HepG2 (cell line): Measurements from ENCODE around the gene FMNL2. TPM values are rescaled to one million over a fixed set of nuclear protein-coding genes. Genes with fewer than 3 reads are reported as not detected.

Source experiments
- AFF4 ChIP-seq: sonication (generic); formaldehyde crosslinking; IDR thresholded peaks from 2 replicates; pipeline ENCODE4 v1.4.0; 2020; ENCODE audit warnings: missing genetic modification reagents
- AHDC1 ChIP-seq: sonication (generic); formaldehyde crosslinking; IDR thresholded peaks from 2 replicates; pipeline ENCODE4 v1.5.1; 2020; ENCODE audit warnings: mild to moderate bottlenecking, missing genetic modification reagents, borderline replicate concordance
- IKZF5 ChIP-seq: IDR thresholded peaks from 2 replicates; pipeline ENCODE4 v1.6.1; 2018; ENCODE audit warnings: missing genetic modification reagents, mild to moderate bottlenecking, missing compliant biosample characterization
- IRF1 ChIP-seq: sonication (generic); formaldehyde crosslinking; IDR thresholded peaks from 2 replicates; pipeline ENCODE4 v1.4.0; 2020; ENCODE audit warnings: low read depth, mild to moderate bottlenecking, missing genetic modification reagents
- PHF5A ChIP-seq: IDR thresholded peaks from one replicate; pipeline ENCODE4 v1.6.1; 2018; ENCODE audit warnings: low read depth, missing genetic modification reagents; ENCODE audit not compliant: unreplicated experiment
- RELA ChIP-seq: sonication (generic); formaldehyde crosslinking; IDR thresholded peaks from 2 replicates; pipeline ENCODE4 v1.4.0; 2020; ENCODE audit warnings: missing genetic modification reagents
- SMAD3 ChIP-seq: sonication (generic); formaldehyde crosslinking; IDR thresholded peaks from 2 replicates; pipeline ENCODE4 v1.4.0; 2020; ENCODE audit warnings: missing genetic modification reagents
- SNAPC4 ChIP-seq: sonication (generic); formaldehyde crosslinking; IDR thresholded peaks from 2 replicates; pipeline ENCODE4 v1.4.0; 2020; ENCODE audit warnings: mild to moderate bottlenecking, missing genetic modification reagents
- TBX3 ChIP-seq: fragments of 450-650 bp; IDR thresholded peaks from 2 replicates; pipeline ENCODE4 v1.6.1; 2017; ENCODE audit warnings: antibody characterized with exemption, mild to moderate bottlenecking, inconsistent platforms, borderline replicate concordance
- U2AF2 ChIP-seq: fragments of 200-400 bp; formaldehyde crosslinking; IDR thresholded peaks from 2 replicates; pipeline ENCODE4 v1.6.1; 2017; ENCODE audit warnings: low read depth, mild to moderate bottlenecking, low read length
- polyA plus RNA-seq, 8 experiments: library from polyadenylated mRNA; depleted of rRNA in 3 of 8; stranded (reverse) in 7 of 8; unstranded in 1 of 8; fragments of >200 nt; fragmentation: Illumina TruSeq in 4 of 8; extraction: Trizol in 4 of 8; gene quantifications; 2 replicates each; pipeline versions ENCODE4 v1.2.1 to v1.2.3, GENCODE V29; 2011 to 2016; ENCODE audit warnings: low read depth in 4 of 8, missing spikeins in 1 of 8, mixed read lengths in 1 of 8; ENCODE audit not compliant: insufficient read depth in 1 of 8
- total RNA-seq, 5 experiments: library from RNA; depleted of rRNA; stranded (reverse); fragments of >200 nt; fragmentation: Illumina TruSeq; extraction: Trizol; gene quantifications; 2 replicates each; pipeline ENCODE4 v1.2.3, GENCODE V29; 2016; ENCODE audit warnings: low read depth in 1 of 5

Gene FMNL2
- total and polyA plus RNA-seq, 2 of the 13 experiments (the other 11 are each of a cell fraction or from before 2014, with no cell fraction given) = 66.5 to 67.7 TPM

- peak; percentile 63; the same call in 1 of the 2 replicates for TF ChIP-seq SNAPC4
- TF ChIP-seq SMAD3 (CRISPR knock-in tag) = peak; percentile 97; the same call in 1 of the 2 replicates
- no peak for TF ChIP-seq U2AF2
- peak; percentile 98 for TF ChIP-seq IKZF5
- TF ChIP-seq AFF4 = peak; percentile 77; the same call in 1 of the 2 replicates
- peak; percentile 88 for TF ChIP-seq PHF5A (CRISPR knock-in tag)
- TF ChIP-seq AHDC1 (CRISPR knock-in tag) = peak; percentile 94; the same call in 1 of the 2 replicates
- TF ChIP-seq TBX3 = peak; percentile 79
- TF ChIP-seq IRF1 (CRISPR knock-in tag) = no peak
- TF ChIP-seq RELA (CRISPR knock-in tag) = peak; percentile 87; the same call in 1 of the 2 replicates
Measured at GRCh38 chr2:152485954-152486736, 151.2 kb downstream of the FMNL2 start (continued).
